GM21529 (cell line): Measurements from ENCODE around the gene SRSF7.
"Not testable (repeated sequence)": the region's sequence is repeated elsewhere in the genome, so short reads cannot be mapped to it uniquely, and the experiment has no call there.

Source experiments
- ATAC-seq: cut with Tn5 transposase; IDR thresholded peaks from one replicate; pipeline ENCODE4 v1.9.1; 2021; ENCODE audit not compliant: unreplicated experiment

Gene SRSF7

GRCh38 chr2:38750891-38751595 is at the start of gene SRSF7:
TSS of gene SRSF7 (minus strand) at chr2:38751361. CDS start at chr2:38751256, 105 bp downstream.
- ATAC-seq = peak; percentile 75

- no peak for ATAC-seq
Measured at GRCh38 chr2:38797953-38798352, 46.8 kb upstream of the SRSF7 start.

- ATAC-seq = no peak
Measured at GRCh38 chr2:38797250-38797676, 46.1 kb upstream of the SRSF7 start.

GRCh38 chr2:38795016-38795415 is 43.9 kb upstream of the SRSF7 start:
- not testable (repeated sequence) for ATAC-seq

- no peak for ATAC-seq
Measured at GRCh38 chr2:38794235-38794946, 43.2 kb upstream of the SRSF7 start.

- no peak for ATAC-seq
Measured at GRCh38 chr2:38793511-38793910, 42.4 kb upstream of the SRSF7 start.

GRCh38 chr2:38792751-38793150 is 41.6 kb upstream of the SRSF7 start:
- no peak for ATAC-seq

GRCh38 chr2:38792321-38792720 is 41.2 kb upstream of the SRSF7 start:
- ATAC-seq = not testable (repeated sequence)

GRCh38 chr2:38791744-38792143 is 40.6 kb upstream of the SRSF7 start:
- no peak for ATAC-seq

- ATAC-seq = no peak
Measured at GRCh38 chr2:38789691-38790090, 38.5 kb upstream of the SRSF7 start.

GRCh38 chr2:38788306-38788705 is 37.1 kb upstream of the SRSF7 start:
- ATAC-seq = no peak

- no peak for ATAC-seq
Measured at GRCh38 chr2:38783586-38783985, 32.4 kb upstream of the SRSF7 start.

- no peak for ATAC-seq
Measured at GRCh38 chr2:38778687-38779082, 27.5 kb upstream of the SRSF7 start.

- ATAC-seq = no peak
Measured at GRCh38 chr2:38776531-38776930, 25.4 kb upstream of the SRSF7 start.

- ATAC-seq = no peak
Measured at GRCh38 chr2:38775921-38776225, 24.7 kb upstream of the SRSF7 start.

- ATAC-seq = no peak
Measured at GRCh38 chr2:38775097-38775920, 24.1 kb upstream of the SRSF7 start.

- no peak for ATAC-seq
Measured at GRCh38 chr2:38771632-38772031, 20.5 kb upstream of the SRSF7 start.

GRCh38 chr2:38765551-38765950 is 14.4 kb upstream of the SRSF7 start:
- ATAC-seq = no peak

- no peak for ATAC-seq
Measured at GRCh38 chr2:38765149-38765548, 14.0 kb upstream of the SRSF7 start.

GRCh38 chr2:38763728-38764127 is 12.6 kb upstream of the SRSF7 start:
- no peak for ATAC-seq

GRCh38 chr2:38763228-38763627 is 12.1 kb upstream of the SRSF7 start:
- ATAC-seq = no peak

GRCh38 chr2:38755891-38756290 is 4.7 kb upstream of the SRSF7 start:
- not testable (repeated sequence) for ATAC-seq
